ENCODE data around the gene ALPK1.

- TF ChIP-seq GATA2 (IDR thresholded peaks at IDR 0.05; ENCODE audit: low read depth, low read length) (no peak), GATA3 (IDR thresholded peaks at IDR 0.05; ENCODE audit: low read depth, low read length) (no peak)
Measured at GRCh38 chr4:112449708-112450107, 152.5 kb downstream of the ALPK1 start.

Data from SH-SY5Y (cell line).